Caco-2 (cell line): ENCODE data around the gene WIF1. TPM values are rescaled to one million over a fixed set of nuclear protein-coding genes. Genes with fewer than 3 reads are reported as not detected.

ENCODE experiments used
- BruUV-seq: library from RNA; stranded (reverse); fragments of 400-500 nt; replicated peaks from 2 replicates; lab custom pipeline; 2021; lab: Mats Ljungman, UMichigan
- CTCF ChIA-PET: fragments of 300-600 bp; sonication (Branson Sonifier 250); formaldehyde crosslinking; loops from one replicate; lab custom pipeline; 2022; ENCODE audit warnings: antibody characterized with exemption; lab: Charles Lee
- POLR2A ChIA-PET: fragments of 300-600 bp; sonication (Branson Sonifier 250); formaldehyde crosslinking; loops from one replicate; lab custom pipeline; 2022; ENCODE audit warnings: antibody characterized with exemption; lab: Charles Lee
- DNase-seq, 2 experiments: peaks; one replicate each; pipeline versions ENCODE4 v3.0.0 to v3.0.0-alpha.2; 2020 to 2022
- H3K27me3 ChIP-seq: replicated peaks from 2 replicates; pipeline ENCODE4 v1.6.0; 2011; ENCODE audit warnings: low read length; ENCODE audit not compliant: control insufficient read depth, insufficient read depth
- H3K36me3 ChIP-seq: 2 replicates; pipeline ENCODE4 v1.5.1; 2011; ENCODE audit warnings: low read length; ENCODE audit not compliant: control insufficient read depth, insufficient read depth
- H3K4me1 ChIP-seq: fragments of 250-450 bp; sonication (Bioruptor Pico); 2 replicates; pipeline ENCODE4 v1.5.1; 2020; ENCODE audit warnings: mild to moderate bottlenecking
- H3K4me3 ChIP-seq: 2 replicates; pipeline ENCODE4 v1.5.1; 2011; ENCODE audit warnings: low read depth, mild to moderate bottlenecking, control low read depth, low read length
- H3K9me3 ChIP-seq: fragments of 250-450 bp; sonication (Bioruptor Pico); 2 replicates; pipeline ENCODE4 v1.5.1; 2020; ENCODE audit warnings: mild to moderate bottlenecking, moderate library complexity
- H3K27ac Mint-ChIP-seq: one replicate; pipeline ENCODE4 v1.8.0; 2022; ENCODE audit warnings: mixed read lengths; ENCODE audit not compliant: unreplicated experiment
- H3K27me3 Mint-ChIP-seq: one replicate; pipeline ENCODE4 v1.8.0; 2022; ENCODE audit warnings: mixed read lengths; ENCODE audit not compliant: insufficient read depth, unreplicated experiment
- H3K36me3 Mint-ChIP-seq: one replicate; pipeline ENCODE4 v1.8.0; 2022; ENCODE audit warnings: mild to moderate bottlenecking, mixed read lengths; ENCODE audit not compliant: insufficient read depth, unreplicated experiment
- H3K4me1 Mint-ChIP-seq: one replicate; pipeline ENCODE4 v1.8.0; 2022; ENCODE audit warnings: low read depth, mixed read lengths; ENCODE audit not compliant: unreplicated experiment
- H3K4me3 Mint-ChIP-seq: one replicate; pipeline ENCODE4 v1.8.0; 2022; ENCODE audit warnings: mild to moderate bottlenecking, moderate library complexity, mixed read lengths; ENCODE audit not compliant: unreplicated experiment
- H3K9me3 Mint-ChIP-seq: one replicate; pipeline ENCODE4 v1.8.0; 2022; ENCODE audit warnings: mixed read lengths; ENCODE audit not compliant: unreplicated experiment
- intact Hi-C: fragments of 100-400 bp; cut with micrococcal nuclease; formaldehyde crosslinking; loops from one replicate; pipeline ENCODE4 v1.10.0; 2022; ENCODE audit not compliant: unreplicated experiment
- total RNA-seq: library from RNA; stranded (reverse); gene quantifications from 2 replicates; pipeline ENCODE4 v1.2.3, GENCODE V29; 2022
- TF ChIP-seq, protein P1 (sequence below), 2 experiments: fragments of 200-600 bp in 1 of 2; IDR thresholded peaks; 1 replicate in 1 of 2; 2 replicates in 1 of 2; pipeline versions ENCODE4 v1.5.1 to v1.8.0; 2011 to 2022; ENCODE audit warnings: antibody characterized with exemption in 1 of 2, control low read depth in 1 of 2, inconsistent platforms in 1 of 2, low read depth in 1 of 2, low read length in 1 of 2, mild to moderate bottlenecking in 1 of 2, moderate library complexity in 1 of 2; ENCODE audit not compliant: insufficient read depth in 1 of 2, severe bottlenecking in 1 of 2, unreplicated experiment in 1 of 2

The WIF1 gene
- total RNA-seq, 1 experiment from 2014 or later = not detected

DNA sequence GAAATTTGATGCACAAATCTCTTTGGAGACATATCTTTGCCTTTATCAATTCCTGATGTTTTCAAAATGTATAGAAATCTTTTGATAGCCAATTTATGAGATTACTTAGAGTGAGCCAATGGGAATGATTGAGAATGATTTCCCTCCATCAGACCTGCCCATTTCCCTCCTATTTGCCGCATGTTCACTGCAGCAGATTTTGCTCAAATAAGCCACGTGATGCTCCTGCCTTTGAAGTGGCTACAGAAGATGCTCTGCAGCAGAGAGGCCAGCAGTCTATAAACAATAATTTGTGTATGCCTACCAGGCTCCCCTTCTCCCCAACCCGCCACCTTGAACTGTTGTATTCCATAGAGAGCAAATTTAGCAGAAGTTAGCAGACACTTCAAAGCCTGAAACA, 21.9 kb downstream of the WIF1 start:
- CTCF ChIA-PET = interaction anchor here (0.8 kb wide), 1 partner anchor 209 kb away, joined by 3 read pairs; no protein-coding TSS in a partner anchor
- no peak overlapping the region for H3K4me3 ChIP-seq
- no peaks in the 10 kb centered on the region for H3K36me3 ChIP-seq
- no peak overlapping the region for H3K27ac Mint-ChIP-seq
- intact Hi-C loops = no loop called here
- no peaks in the 10 kb centered on the region for H3K36me3 Mint-ChIP-seq
- no TSS peak for BruUV-seq
- no peaks in the 10 kb centered on the region for H3K9me3 Mint-ChIP-seq
- no peaks in the 10 kb centered on the region for H3K27me3 Mint-ChIP-seq
- H3K4me1 Mint-ChIP-seq = no peaks in the 10 kb centered on the region
- DNase-seq = no peak
- no peaks in the 10 kb centered on the region for H3K4me1 ChIP-seq
- POLR2A ChIA-PET = no interaction called here
- TF ChIP-seq, protein P1, sequence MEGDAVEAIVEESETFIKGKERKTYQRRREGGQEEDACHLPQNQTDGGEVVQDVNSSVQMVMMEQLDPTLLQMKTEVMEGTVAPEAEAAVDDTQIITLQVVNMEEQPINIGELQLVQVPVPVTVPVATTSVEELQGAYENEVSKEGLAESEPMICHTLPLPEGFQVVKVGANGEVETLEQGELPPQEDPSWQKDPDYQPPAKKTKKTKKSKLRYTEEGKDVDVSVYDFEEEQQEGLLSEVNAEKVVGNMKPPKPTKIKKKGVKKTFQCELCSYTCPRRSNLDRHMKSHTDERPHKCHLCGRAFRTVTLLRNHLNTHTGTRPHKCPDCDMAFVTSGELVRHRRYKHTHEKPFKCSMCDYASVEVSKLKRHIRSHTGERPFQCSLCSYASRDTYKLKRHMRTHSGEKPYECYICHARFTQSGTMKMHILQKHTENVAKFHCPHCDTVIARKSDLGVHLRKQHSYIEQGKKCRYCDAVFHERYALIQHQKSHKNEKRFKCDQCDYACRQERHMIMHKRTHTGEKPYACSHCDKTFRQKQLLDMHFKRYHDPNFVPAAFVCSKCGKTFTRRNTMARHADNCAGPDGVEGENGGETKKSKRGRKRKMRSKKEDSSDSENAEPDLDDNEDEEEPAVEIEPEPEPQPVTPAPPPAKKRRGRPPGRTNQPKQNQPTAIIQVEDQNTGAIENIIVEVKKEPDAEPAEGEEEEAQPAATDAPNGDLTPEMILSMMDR (IDR thresholded peaks at IDR 0.05; ENCODE audit: insufficient read depth in 1 of 2, low read depth in 1 of 2, low read length in 1 of 2, severe bottlenecking in 1 of 2, unreplicated experiment in 1 of 2) = no peak
- H3K27me3 ChIP-seq = no peaks in the 10 kb centered on the region
- H3K9me3 ChIP-seq = no peaks in the 10 kb centered on the region
- H3K4me3 Mint-ChIP-seq = no peak overlapping the region

DNA sequence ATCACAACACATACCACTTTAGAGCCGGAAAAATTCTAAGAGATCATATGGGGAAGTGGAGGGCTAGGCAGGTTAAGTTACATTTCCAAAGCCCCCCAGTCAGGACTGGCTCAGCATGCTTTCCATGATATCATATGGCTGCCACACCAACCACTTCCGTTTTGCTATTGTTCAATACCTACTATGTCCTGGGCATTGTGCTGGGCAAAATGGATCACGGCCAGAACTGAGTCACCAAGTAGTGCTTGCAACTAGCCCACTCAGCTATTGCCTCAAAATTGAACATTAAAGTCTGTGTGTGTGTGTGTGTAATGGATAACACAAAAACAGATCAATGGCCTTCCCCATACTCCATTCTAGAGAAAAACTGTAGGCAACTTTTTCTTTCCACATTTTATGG, 22.7 kb downstream of the WIF1 start:
- H3K4me3 Mint-ChIP-seq = no peak overlapping the region
- TF ChIP-seq, protein P1 (IDR thresholded peaks at IDR 0.05; ENCODE audit: insufficient read depth in 1 of 2, low read depth in 1 of 2, low read length in 1 of 2, severe bottlenecking in 1 of 2, unreplicated experiment in 1 of 2) = no peak
- H3K4me1 Mint-ChIP-seq = no peaks in the 10 kb centered on the region
- ChIA-PET CTCF (no interaction called here), POLR2A (no interaction called here)
- intact Hi-C loops = no loop called here
- no peaks in the 10 kb centered on the region for H3K27me3 ChIP-seq
- H3K27ac Mint-ChIP-seq = no peak overlapping the region
- H3K36me3 ChIP-seq = no peaks in the 10 kb centered on the region
- no TSS peak for BruUV-seq
- no peaks in the 10 kb centered on the region for H3K36me3 Mint-ChIP-seq
- H3K9me3 Mint-ChIP-seq = no peaks in the 10 kb centered on the region
- H3K4me3 ChIP-seq = no peak overlapping the region
- no peak for DNase-seq
- H3K4me1 ChIP-seq = no peaks in the 10 kb centered on the region
- no peaks in the 10 kb centered on the region for H3K27me3 Mint-ChIP-seq
- no peaks in the 10 kb centered on the region for H3K9me3 ChIP-seq

DNA sequence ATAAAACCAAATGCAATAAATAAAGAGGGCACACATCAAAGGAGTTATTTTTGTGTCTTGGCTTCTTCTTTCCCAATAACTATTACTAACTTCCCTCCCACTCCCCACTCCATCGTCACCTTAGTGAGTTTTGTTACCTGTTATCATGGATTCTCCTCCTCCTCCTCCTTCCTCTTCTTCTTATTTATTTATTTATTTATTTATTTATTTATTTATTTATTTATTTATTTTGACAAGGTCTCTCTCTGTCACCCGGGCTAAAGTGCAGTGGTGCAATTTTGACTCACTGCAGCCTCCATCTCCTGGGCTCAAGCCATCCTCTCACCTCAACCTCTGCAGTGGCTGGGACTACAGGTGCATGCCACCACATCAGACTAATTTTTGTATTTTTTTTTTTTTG, 26.4 kb downstream of the WIF1 start:
- H3K27me3 Mint-ChIP-seq = no peaks in the 10 kb centered on the region
- no peaks in the 10 kb centered on the region for H3K27me3 ChIP-seq
- no peaks in the 10 kb centered on the region for H3K9me3 Mint-ChIP-seq
- H3K4me3 Mint-ChIP-seq = no peak overlapping the region
- no peak overlapping the region for H3K4me3 ChIP-seq
- intact Hi-C loops = no loop called here
- H3K36me3 Mint-ChIP-seq = no peaks in the 10 kb centered on the region
- TF ChIP-seq, protein P1 (IDR thresholded peaks at IDR 0.05; ENCODE audit: insufficient read depth in 1 of 2, low read depth in 1 of 2, low read length in 1 of 2, severe bottlenecking in 1 of 2, unreplicated experiment in 1 of 2) = no peak
- H3K36me3 ChIP-seq = no peaks in the 10 kb centered on the region
- H3K4me1 Mint-ChIP-seq = no peaks in the 10 kb centered on the region
- DNase-seq = no peak
- POLR2A ChIA-PET = no interaction called here
- H3K27ac Mint-ChIP-seq = no peak overlapping the region
- H3K9me3 ChIP-seq = no peaks in the 10 kb centered on the region
- H3K4me1 ChIP-seq = no peaks in the 10 kb centered on the region
- CTCF ChIA-PET = no interaction called here
- no TSS peak for BruUV-seq
